Uterus (tissue), 2 donors: ENCODE data around the gene MYOCD.

Experiments
- CTCF ChIP-seq, 4 experiments: fragments of 200-600 bp in 2 of 4; fragments of 450-650 bp in 2 of 4; sonication (generic) in 2 of 4; IDR thresholded peaks; one replicate each; pipeline ENCODE4 v1.5.1; 2016 to 2019; ENCODE audit warnings: antibody characterized with exemption in 4 of 4, mild to moderate bottlenecking in 2 of 4, moderate library complexity in 1 of 4
- POLR2A ChIP-seq, 2 donors: fragments of 450-650 bp; IDR thresholded peaks; one replicate each; pipeline ENCODE4 v1.6.1; 2016; ENCODE audit warnings: antibody characterized with exemption in 2 of 2, mild to moderate bottlenecking in 1 of 2, moderate library complexity in 1 of 2

- peak in 1 of 2 donors; percentile 24 for TF ChIP-seq POLR2A (IDR thresholded peaks at IDR 0.05)
- no peak for TF ChIP-seq CTCF (IDR thresholded peaks at IDR 0.05)
Measured at GRCh38 chr17:12665263-12666210, at the start of gene MYOCD.
